Fibroblast of gingiva (primary cell): ENCODE measurements around the gene MELK.

Source experiments
- DNase-seq: peaks from one replicate; pipeline ENCODE4 v3.0.0-alpha.2; 2011; ENCODE audit warnings: low read depth

Gene MELK

GRCh38 chr9:36676091-36676490 is 103.4 kb downstream of the MELK start:
- DNase-seq = no peak

GRCh38 chr9:36676778-36677485 is 104.2 kb downstream of the MELK start:
- peak; percentile 20 for DNase-seq

- DNase-seq = no peak
Observed at GRCh38 chr9:36677611-36678010, 104.9 kb downstream of the MELK start.

GRCh38 chr9:36679710-36680109 is 107.0 kb downstream of the MELK start:
- no peak for DNase-seq

- no peak for DNase-seq
Observed at GRCh38 chr9:36686471-36686870, 113.8 kb downstream of the MELK start.

GRCh38 chr9:36690412-36691168 is 117.9 kb downstream of the MELK start:
- no peak for DNase-seq

- no peak for DNase-seq
Observed at GRCh38 chr9:36691671-36692070, 119.0 kb downstream of the MELK start.

- DNase-seq = no peak
Observed at GRCh38 chr9:36698984-36699383, 126.3 kb downstream of the MELK start.

GRCh38 chr9:36704148-36704547 is 131.5 kb downstream of the MELK start:
- DNase-seq = no peak

- no peak for DNase-seq
Observed at GRCh38 chr9:36713515-36714490, 141.1 kb downstream of the MELK start.

GRCh38 chr9:36716496-36716895 is 143.8 kb downstream of the MELK start:
- no peak for DNase-seq

- DNase-seq = no peak
Observed at GRCh38 chr9:36717276-36717675, 144.6 kb downstream of the MELK start.

- DNase-seq = no peak
Observed at GRCh38 chr9:36718612-36719011, 145.9 kb downstream of the MELK start.

GRCh38 chr9:36720043-36720442 is 147.3 kb downstream of the MELK start:
- DNase-seq = no peak

GRCh38 chr9:36721846-36722588 is 149.3 kb downstream of the MELK start:
- DNase-seq = no peak

- no peak for DNase-seq
Observed at GRCh38 chr9:36725777-36726356, 153.2 kb downstream of the MELK start.
